ENCODE results near the gene PLEKHO1. TPM values are rescaled to one million over a fixed set of nuclear protein-coding genes. Genes with fewer than 3 reads are reported as not detected.
"Not testable (repeated sequence)": the region's sequence is repeated elsewhere in the genome, so short reads cannot be mapped to it uniquely, and the experiment has no call there.

PLEKHO1 gene, protein sequence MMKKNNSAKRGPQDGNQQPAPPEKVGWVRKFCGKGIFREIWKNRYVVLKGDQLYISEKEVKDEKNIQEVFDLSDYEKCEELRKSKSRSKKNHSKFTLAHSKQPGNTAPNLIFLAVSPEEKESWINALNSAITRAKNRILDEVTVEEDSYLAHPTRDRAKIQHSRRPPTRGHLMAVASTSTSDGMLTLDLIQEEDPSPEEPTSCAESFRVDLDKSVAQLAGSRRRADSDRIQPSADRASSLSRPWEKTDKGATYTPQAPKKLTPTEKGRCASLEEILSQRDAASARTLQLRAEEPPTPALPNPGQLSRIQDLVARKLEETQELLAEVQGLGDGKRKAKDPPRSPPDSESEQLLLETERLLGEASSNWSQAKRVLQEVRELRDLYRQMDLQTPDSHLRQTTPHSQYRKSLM
- 88.8 TPM for total RNA-seq
- long read RNA-seq, transcript PLEKHO1-205 (5 exons, 1,025 nt), result minor isoform, 5 of 307 reads
- long read RNA-seq, transcript PLEKHO1-201 (6 exons, 2,050 nt), result major isoform, 261 of 307 reads
- long read RNA-seq, partial matches to known transcripts, result 3 of 307 reads
- long read RNA-seq, other reads (novel, unspliced or antisense), result 35 of 307 reads

DNA sequence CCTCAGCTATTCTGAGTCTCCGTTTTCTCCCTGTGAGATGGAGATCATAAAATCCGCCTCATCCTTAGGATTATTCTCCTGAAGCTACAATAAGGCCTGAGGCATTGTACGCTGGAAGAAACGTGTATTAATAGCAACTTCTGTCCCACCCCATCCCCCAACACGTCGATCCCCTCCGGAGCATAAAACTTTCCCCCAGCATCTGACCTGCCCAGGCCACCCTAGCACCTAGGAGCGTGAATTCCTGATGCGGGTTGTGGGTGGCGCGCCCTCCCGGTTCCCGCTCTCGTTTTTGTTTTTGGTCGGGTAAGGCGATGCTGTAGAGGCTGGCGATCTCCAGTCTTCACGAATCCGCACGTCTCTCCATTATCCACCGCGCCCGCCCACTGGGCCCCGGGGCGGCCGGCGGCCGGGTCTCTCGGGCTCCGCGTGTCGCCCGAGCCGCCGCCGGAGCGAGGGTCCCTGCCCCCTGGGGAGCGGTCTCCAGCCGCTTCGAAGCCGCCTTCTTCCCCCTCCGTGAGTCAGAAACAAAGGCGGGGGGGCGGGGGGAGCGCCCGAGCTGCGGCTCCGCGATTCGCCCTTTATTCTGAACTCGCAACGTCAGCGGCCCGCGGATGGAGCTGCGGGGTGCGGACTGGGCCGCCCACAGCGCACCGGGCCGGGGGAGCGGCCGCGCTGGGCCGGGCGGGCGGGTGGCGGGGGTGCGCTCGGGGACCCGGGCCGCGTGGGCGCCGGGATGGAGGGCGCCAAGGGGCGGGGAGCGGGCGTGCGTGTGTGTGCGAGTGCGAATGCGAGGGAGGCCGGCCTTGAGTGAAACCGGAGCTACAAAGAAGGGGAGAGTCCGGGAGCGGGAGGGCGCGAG lies at the start of gene PLEKHO1:
Gene PLEKHO1 (plus strand): TSS at position 646 of the 862 bp plus-strand sequence. CDS start 342 bp downstream, outside the sequence.
- intact Hi-C loops (cut with DNase I), result loop anchor here (5.0 kb wide), 1 partner anchor 137 kb away; the partner anchor contains the start of gene OTUD7B
- peak; percentile 97 for DNase-seq (ENCODE audit: low spot score)

DNA sequence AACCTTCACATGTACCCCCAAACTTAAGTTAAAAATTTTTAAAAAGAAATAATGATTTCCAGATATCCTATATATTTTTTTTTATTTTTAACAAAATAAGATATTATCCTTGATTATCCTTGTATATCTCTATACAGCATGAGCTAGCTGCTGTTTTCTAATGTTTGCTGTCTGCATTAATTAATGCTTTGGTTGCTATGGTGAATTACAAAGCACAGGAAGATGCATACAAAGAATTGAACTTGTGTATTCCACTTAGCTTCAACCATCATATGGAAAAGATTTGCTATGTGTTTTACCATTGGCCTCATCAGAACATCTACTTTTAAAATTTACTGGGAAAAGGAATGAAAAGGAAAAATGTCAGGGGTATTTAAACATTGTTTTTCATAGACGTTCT lies 46.7 kb upstream of the PLEKHO1 start:
- DNase-seq (ENCODE audit: low spot score), result no peak
- intact Hi-C loops (cut with DNase I), result no loop called here

DNA sequence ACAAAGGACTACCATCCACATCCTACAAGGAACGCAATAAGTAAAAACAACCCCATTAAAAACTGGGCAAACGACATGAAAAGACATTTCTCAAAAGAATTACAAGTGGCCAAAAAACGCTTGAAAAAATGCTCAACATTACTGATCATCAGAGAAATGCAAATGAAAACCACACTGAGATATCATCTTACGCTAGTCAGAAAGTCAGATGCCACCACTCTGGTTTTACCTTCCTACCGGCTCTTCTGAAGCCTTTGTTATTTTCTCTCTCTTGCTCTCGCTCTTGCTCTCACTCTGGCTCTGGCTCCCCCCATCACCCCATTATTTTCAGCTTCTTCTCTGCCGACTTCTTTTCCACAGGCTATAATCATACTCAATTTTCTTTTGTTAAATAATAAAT lies 43.4 kb upstream of the PLEKHO1 start:
- DNase-seq (ENCODE audit: low spot score), result no peak
- intact Hi-C loops (cut with DNase I), result no loop called here

DNA sequence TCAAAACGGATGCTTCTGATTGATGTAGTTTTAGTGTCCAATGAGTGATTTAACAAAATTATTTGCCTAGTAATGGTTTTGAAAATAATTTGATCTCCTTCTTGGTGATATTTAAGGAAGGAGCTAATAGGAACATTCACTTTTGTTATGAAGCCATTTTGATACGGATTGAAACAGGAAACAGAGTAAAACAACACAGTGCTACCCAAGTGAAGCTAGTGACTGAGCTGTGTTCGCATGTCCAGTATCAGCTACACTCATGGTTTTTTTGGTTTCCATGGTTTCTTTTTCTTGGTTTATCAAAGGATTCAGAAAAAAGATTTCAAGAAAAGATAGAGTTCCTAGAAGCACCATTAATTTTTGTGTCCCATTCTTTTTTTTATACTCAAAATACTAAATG lies 40.1 kb upstream of the PLEKHO1 start:
- no peak for DNase-seq (ENCODE audit: low spot score)
- intact Hi-C loops (cut with DNase I), result no loop called here

DNA sequence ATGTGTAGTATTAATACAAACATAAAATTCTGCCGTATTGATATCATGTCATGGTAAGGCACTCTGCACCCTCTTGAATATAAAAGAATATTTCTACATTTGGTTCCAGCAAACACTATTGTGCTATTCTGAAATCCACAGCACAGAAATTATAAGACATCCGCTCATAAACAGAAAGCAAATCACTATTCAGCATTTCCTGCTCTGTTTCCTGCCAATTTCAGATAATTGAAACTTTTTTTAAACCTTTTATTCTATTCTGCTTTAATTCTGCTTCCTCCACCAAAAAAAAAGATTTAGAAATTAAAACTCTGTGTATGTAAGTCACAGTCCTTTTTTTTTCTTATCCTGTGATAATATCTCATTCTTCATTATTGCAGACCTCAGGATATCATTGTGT lies 39.6 kb upstream of the PLEKHO1 start:
- intact Hi-C loops (cut with DNase I), result loop anchor here (2.0 kb wide), 1 partner anchor 43 kb away; no protein-coding TSS in a partner anchor
- no peak for DNase-seq (ENCODE audit: low spot score)

DNA sequence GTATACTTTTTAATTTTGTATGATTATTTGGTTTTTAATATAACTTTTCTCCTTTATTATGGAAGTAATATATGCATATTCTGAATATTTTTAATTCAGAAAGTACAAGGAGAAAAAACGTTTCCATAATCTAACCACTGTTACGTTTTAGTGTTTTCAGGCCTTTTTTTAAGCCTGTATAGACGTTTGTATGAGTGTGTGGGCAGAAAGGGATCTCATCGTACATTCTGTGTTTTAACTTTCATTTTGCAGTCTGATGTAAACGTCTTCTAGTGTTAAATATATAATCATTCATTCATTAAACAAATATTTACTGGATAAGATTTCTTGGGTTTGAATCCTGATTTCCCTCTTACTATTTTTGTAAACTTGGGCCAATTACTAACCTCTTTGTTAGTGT lies 38.0 kb upstream of the PLEKHO1 start:
- intact Hi-C loops (cut with DNase I), result loop anchor here (2.0 kb wide), 1 partner anchor 41 kb away; no protein-coding TSS in a partner anchor
- DNase-seq (ENCODE audit: low spot score), result no peak

DNA sequence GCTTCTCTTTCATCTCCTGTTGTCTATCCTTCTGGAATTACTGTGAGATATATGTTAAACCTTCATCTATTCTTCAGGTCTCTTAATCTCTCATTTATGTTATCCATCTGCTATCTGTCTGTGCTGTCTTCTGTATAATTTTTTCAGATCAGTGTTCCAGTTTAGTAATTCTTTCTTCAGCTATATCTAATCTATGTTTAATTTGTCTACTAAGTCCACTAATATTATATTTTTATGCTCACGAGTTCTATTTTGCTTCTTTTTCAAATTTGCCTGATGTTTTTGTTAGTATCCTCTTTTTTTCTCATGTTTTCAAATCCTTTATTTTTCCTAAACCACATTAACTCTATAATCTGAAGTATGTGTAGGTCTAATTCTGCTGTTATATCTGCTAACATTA lies 34.6 kb upstream of the PLEKHO1 start:
- intact Hi-C loops (cut with DNase I), result no loop called here
- DNase-seq (ENCODE audit: low spot score), result no peak

DNA sequence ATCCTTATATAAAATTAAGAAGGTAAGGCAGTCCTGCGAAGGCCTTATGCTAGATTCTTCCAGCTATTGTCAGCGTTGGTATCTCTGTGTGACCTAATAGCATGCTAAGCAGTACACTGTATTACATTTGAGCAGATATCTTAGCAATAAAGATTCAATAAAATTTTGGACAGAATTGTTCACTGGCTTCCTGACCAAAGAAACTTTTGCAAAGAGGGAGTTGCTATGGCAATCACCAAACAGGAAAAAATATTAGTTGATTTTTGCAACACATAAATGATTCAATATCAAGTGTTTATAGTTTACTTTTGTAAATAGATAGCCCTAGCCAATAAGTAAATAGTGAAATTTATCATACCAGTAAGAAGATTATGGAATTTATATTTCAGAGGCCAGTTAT lies 31.0 kb upstream of the PLEKHO1 start:
- intact Hi-C loops (cut with DNase I), result no loop called here
- DNase-seq (ENCODE audit: low spot score), result no peak

DNA sequence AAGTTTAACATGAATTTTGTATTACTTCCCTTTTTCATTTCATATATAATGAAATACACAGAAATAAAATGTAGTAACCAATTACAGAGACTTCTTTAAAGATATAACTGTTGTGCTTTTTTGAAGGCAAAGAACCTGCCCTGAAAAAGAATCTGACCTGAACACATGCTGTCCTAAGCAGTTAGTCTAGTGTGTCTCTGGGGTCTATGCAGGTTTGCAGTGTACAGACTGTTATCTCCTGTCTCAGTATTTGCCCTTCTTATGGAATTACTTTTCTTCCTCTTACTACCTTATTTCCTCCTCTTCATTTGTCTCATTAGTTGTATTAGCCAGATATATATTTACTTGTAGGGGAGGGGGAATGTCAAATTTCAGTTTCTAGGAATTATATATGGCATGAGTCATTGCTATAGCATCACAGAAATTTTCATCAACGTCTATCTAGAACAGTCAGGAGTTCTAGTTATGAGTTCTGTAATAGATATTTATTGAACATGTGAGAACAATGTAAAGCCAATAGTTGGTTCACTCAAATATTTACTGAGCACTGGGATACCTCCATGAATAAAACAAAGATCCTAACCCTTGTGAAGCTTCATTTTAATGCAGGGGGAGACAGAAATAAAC lies 28.4 kb upstream of the PLEKHO1 start:
- no peak for DNase-seq (ENCODE audit: low spot score)
- intact Hi-C loops (cut with DNase I), result no loop called here

DNA sequence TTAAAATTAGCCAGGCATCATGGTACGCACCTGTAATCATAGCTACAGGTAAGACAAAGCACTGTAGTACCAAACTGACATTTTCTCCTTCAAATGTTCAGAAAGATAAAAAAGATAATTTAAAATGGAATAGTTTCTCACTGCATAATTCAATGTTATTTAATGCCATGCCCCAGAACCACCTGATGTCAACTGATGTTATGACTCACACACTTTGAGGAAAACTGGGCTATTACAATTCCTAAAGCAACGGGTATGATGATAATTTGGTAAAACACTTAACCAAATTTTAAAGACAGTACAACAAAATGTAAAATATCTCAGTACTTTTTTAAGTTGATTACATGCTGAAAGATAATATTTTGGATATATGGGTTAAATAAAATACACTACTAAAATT lies 22.9 kb upstream of the PLEKHO1 start:
- intact Hi-C loops (cut with DNase I), result no loop called here
- DNase-seq (ENCODE audit: low spot score), result no peak

DNA sequence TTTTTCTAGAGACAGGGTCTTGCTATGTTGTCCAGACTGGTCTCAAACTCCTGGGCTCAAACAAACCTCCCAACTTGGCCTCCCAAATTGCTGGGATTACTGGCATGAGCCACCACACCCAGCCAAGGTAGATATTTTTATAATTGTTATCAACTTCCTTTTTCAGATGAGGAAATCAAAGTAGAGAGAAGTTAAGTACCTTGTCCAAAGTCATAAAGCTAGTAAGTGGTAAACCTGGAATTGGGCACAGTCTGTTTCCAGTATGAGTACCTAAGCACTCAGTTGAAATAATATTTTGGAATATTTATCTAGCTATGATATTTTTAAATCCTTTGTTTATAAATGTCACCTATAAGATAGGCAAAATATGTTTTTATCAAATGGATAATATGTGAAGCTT lies 22.3 kb upstream of the PLEKHO1 start:
- no peak for DNase-seq (ENCODE audit: low spot score)

DNA sequence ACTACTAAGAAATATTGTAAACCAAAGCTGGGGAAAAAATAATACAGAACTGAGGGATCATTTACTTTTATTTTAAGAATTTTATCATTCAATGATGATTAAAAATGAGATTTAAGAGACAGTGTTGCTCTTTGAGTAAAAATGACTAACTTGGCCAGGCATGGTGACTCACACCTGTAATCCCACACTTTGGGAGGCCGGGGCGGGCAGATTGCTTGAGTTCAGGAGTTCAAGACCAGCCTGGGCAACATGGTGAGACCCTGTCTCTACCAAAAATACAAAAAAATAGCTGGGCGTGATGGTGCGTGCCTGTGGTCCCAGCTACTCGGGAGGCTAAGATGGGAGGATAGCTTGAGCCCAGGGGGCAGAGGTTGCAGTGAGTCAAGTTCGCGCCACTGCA lies 21.8 kb upstream of the PLEKHO1 start:
- intact Hi-C loops (cut with DNase I), result no loop called here
- no peak for DNase-seq (ENCODE audit: low spot score)

More for the DNA sequence above, 22.3 kb upstream of the PLEKHO1 start:
- intact Hi-C loops (cut with DNase I), result no loop called here

DNA sequence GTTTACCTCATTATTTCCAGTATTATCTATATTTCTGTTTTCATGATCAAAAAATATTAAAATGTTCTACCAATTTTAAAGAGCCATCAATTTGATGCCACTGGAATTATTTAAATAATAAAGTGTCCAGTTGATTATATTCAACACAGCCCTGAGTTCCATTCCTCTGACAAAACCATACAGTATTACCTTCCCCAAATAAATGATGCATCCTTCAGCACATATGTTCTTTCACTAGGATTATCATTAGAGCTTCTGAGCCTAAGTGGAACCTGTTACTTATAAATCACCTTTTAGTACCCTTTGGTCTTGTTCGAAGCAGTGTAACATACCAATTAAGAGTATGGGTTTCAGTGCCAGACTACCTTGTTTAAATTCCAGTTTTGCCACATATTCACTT lies 17.3 kb upstream of the PLEKHO1 start:
- intact Hi-C loops (cut with DNase I), result no loop called here
- no peak for DNase-seq (ENCODE audit: low spot score)

DNA sequence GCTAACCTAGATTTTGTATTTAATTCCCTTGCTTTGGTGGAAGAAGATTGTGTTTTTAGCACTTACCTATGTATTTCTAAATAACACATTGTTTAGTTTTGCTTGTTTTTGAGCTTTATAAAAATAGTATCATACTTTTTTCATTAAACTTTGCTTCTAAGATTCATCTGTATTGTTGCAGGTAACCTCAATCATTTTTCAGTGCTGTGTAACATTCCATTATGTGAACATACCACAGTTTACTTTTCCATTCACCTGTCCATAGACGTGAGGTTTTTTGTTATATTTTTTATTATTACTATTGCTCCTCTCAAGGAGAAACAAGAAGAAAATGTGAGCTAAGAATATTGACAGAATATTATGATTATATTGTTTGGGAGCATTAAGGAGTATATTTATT lies 15.2 kb upstream of the PLEKHO1 start:
- intact Hi-C loops (cut with DNase I), result no loop called here
- no peak for DNase-seq (ENCODE audit: low spot score)

DNA sequence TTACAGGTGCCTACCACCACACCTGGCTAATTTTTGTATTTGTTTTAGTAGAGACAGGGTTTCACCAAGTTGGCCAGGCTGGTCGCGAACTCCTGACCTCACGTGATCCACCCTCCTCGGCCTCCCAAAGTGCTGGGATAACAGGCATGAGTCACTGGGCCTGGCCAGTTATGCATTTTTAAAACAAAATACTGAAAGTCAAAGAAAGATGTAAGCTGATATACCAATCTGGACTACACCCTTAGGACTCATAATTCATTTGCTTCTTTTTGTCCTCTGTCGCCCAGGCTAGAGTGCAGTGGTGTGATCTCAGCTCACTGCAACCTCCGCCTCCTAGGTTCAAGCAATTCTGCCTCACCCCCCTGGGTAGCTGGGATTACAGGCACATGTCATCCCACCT lies 14.3 kb upstream of the PLEKHO1 start:
- DNase-seq (ENCODE audit: low spot score); intact Hi-C loops (cut with DNase I): not testable (repeated sequence)

DNA sequence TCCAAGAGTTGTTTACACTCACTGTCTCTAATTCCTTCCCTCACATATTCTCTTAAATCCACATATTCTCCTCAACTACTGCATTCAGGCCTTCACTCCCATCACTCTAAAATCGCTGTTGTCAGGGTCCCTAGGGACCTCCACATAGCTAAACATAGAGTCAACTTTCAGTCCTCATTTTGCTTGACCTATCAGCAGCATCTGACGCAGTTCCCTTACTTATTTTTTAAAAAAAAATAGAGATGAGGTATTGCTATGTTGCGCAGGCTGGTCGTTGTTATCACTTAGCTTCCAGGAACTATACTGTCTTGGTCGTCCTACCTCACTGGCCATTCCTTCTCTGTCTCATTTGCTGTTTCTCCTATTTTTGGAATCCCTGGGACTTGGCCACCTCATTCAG lies 11.7 kb upstream of the PLEKHO1 start:
- intact Hi-C loops (cut with DNase I), result no loop called here
- DNase-seq (ENCODE audit: low spot score), result no peak

DNA sequence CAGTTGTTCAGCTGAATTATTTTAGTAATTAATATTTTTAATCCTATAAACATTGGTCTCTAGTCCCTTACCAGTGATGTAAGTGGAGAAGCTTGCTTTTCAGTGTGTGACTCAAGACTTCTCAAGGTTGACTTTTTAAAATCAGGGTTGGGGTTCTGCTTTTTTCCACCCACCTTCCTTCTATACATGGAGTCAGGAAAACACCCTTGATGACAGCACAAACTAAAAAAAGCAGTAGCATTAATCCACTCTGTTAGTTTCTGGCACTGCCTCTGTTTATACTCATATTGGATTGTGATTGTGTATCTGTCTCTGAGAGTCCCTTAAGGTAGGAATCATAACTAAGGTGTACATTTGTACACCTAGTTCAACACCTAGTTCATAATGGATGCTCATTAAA lies 8.3 kb upstream of the PLEKHO1 start:
- intact Hi-C loops (cut with DNase I), result no loop called here
- DNase-seq (ENCODE audit: low spot score), result no peak

DNA sequence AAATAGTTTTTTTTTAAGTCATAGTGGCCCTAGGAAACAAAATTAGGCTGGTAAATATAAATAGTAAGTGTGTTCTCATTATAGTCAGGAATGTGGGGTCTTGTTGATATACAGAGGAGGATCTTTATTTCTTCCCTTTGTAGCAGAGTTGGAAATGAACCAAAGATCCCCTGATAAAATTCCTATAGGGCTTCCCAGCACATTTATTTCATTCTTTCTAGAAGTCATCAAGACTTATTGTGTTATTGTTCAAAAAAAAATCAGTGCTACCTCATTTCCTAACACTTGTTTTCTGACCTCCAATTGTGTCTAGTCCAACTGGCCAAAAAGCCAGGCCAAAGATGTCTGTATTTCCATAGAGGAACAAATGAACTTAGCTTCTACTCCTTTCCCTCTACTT lies 7.6 kb upstream of the PLEKHO1 start:
- DNase-seq (ENCODE audit: low spot score), result no peak
- intact Hi-C loops (cut with DNase I), result no loop called here

DNA sequence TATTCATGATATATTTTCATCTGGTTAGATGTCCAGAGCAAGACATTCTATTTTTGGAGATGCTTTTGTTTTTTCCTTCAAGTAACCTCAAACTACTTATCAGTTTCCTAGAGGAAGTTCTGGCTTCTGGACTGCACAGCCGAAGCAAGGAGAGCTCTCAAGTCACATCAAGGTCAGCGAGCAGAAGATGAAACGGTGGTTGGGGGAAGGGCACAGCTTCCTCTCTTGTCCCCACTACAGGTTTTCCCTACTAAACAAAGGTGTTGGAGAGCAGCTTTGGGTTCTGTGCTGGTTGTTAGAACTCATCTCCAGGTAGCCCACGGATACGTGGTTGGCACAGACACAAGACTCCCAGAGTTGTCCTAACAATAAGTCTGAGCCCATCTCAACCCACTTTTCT lies 5.1 kb upstream of the PLEKHO1 start:
- intact Hi-C loops (cut with DNase I), result no loop called here
- DNase-seq (ENCODE audit: low spot score), result no peak

DNA sequence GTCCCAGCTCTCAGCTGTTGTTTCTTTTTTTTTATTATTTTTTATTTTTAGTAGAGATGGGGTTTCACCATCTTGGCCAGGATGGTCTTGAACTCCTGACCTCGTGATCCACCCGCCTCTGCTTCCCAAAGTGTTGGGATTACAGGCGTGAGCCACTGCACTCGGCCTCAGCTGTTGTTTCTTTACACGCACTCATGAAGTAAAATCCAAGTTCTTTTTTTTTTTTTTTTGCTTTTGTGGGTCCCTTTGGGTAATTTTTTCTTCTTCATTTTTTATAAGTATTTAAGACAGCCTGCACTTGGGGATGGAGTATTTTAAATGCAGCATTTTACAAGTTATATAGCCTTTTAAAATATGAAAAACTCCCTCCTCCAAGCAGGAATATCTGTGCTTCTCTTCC lies 3.7 kb upstream of the PLEKHO1 start:
- intact Hi-C loops (cut with DNase I); DNase-seq (ENCODE audit: low spot score): not testable (repeated sequence)

Measured in cardiac septum (tissue), 1 donor.